DND-41 (cell line): ENCODE results near the gene SOWAHC.

Source experiments
- CTCF ChIP-seq: IDR thresholded peaks from 2 replicates; pipeline ENCODE4 v1.5.1; 2012; ENCODE audit warnings: borderline replicate concordance, low read length, moderate library complexity, mild to moderate bottlenecking; ENCODE audit not compliant: poor library complexity, severe bottlenecking; ENCODE audit errors: extremely low read depth
- EZH2 ChIP-seq: IDR thresholded peaks from 3 replicates; pipeline ENCODE4 v1.6.1; 2012; ENCODE audit warnings: borderline replicate concordance, low read depth, mild to moderate bottlenecking, moderate library complexity, low read length, inconsistent platforms; ENCODE audit not compliant: severe bottlenecking

DNA sequence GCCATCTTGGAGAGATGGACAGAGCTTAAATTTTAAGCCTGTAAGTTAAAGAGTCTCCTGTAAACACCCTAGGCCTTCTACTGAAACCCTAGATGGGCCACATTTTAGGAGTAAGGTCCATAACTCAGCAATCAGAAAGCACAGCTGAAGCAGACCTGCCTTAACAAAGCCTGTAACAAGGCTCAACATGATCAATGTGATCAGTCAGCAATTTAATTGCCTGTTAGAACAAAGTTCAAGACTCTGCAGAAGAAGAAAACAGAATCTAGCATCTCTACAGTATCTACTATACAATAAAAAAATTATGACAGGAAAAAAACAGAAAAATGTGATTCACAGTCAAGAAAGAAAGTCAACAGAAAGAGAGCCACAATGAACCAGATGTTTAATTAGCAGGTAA lies 27.5 kb upstream of the SOWAHC start:
- TF ChIP-seq CTCF: no peak
- TF ChIP-seq EZH2: no peak
